Bone marrow (tissue), 2 donors: Measurements from ENCODE around the gene NDUFB3.

Experiments
- DNase-seq, 2 donors: peaks; one replicate each; lab custom pipeline; 2025; lab: John Stamatoyannopoulos, UW

NDUFB3 gene

GRCh38 chr2:201128933-201129505 is 57.2 kb downstream of the NDUFB3 start:
- DNase-seq: no peak

GRCh38 chr2:201130524-201131186 is 58.9 kb downstream of the NDUFB3 start:
- peak in 1 of 2 donors; percentile 71 for DNase-seq

GRCh38 chr2:201132518-201132917 is 60.7 kb downstream of the NDUFB3 start:
- peak in 1 of 2 donors; percentile 86 for DNase-seq
